HG02981 (cell line): ENCODE results near the gene CPXM1.
"Not testable (repeated sequence)": the region's sequence is repeated elsewhere in the genome, so short reads cannot be mapped to it uniquely, and the experiment has no call there.

Experiments
- ATAC-seq: cut with Tn5 transposase; IDR thresholded peaks from one replicate; pipeline ENCODE4 v1.9.1; 2021; ENCODE audit warnings: mild to moderate bottlenecking, moderate library complexity; ENCODE audit not compliant: unreplicated experiment

CPXM1 gene

GRCh38 chr20:2800521-2801285 is at the start of gene CPXM1:
CPXM1 (minus strand) TSS chr20:2800627; CDS start chr20:2800572, 55 bp downstream.
- peak; percentile 75 for ATAC-seq

GRCh38 chr20:2849529-2849928 is 49.1 kb upstream of the CPXM1 start:
- no peak for ATAC-seq

- ATAC-seq: no peak
Observed at GRCh38 chr20:2847802-2848201, 47.4 kb upstream of the CPXM1 start.

- ATAC-seq: no peak
Observed at GRCh38 chr20:2846698-2847097, 46.3 kb upstream of the CPXM1 start.

- ATAC-seq: no peak
Observed at GRCh38 chr20:2845607-2846006, 45.2 kb upstream of the CPXM1 start.

GRCh38 chr20:2840967-2841531 is 40.6 kb upstream of the CPXM1 start:
- ATAC-seq: peak; percentile 36

- peak; percentile 95 for ATAC-seq
Observed at GRCh38 chr20:2840138-2840966, 39.9 kb upstream of the CPXM1 start, which contains the start of the genes PCED1A and VPS16. PCED1A (minus strand) TSS chr20:2840655; CDS start chr20:2839912, 743 bp downstream. VPS16 (plus strand) TSS chr20:2840745; CDS start chr20:2840775, 30 bp downstream.

GRCh38 chr20:2839732-2840137 is 39.3 kb upstream of the CPXM1 start:
- ATAC-seq: no peak

GRCh38 chr20:2838847-2839671 is 38.6 kb upstream of the CPXM1 start:
- ATAC-seq: no peak

- no peak for ATAC-seq
Observed at GRCh38 chr20:2838170-2838797, 37.9 kb upstream of the CPXM1 start.

- ATAC-seq: no peak
Observed at GRCh38 chr20:2837221-2837960, 37.0 kb upstream of the CPXM1 start.

- no peak for ATAC-seq
Observed at GRCh38 chr20:2836035-2836434, 35.6 kb upstream of the CPXM1 start.

- ATAC-seq: no peak
Observed at GRCh38 chr20:2835331-2835796, 34.9 kb upstream of the CPXM1 start.

- ATAC-seq: no peak
Observed at GRCh38 chr20:2834401-2835110, 34.1 kb upstream of the CPXM1 start.

GRCh38 chr20:2833761-2834160 is 33.3 kb upstream of the CPXM1 start:
- ATAC-seq: no peak

GRCh38 chr20:2831206-2831605 is 30.8 kb upstream of the CPXM1 start:
- not testable (repeated sequence) for ATAC-seq

- no peak for ATAC-seq
Observed at GRCh38 chr20:2829376-2829775, 28.9 kb upstream of the CPXM1 start.

GRCh38 chr20:2826655-2827054 is 26.2 kb upstream of the CPXM1 start:
- ATAC-seq: no peak

- ATAC-seq: no peak
Observed at GRCh38 chr20:2825761-2826160, 25.3 kb upstream of the CPXM1 start.
